D721Med (cell line): ENCODE results near the gene SLC5A2.
A peak's percentile ranks its signal among the peaks of the same experiment; 100 is the strongest.

Experiments
- DNase-seq: peaks from one replicate; pipeline ENCODE4 v3.0.0; 2011; ENCODE audit warnings: low spot score; ENCODE audit not compliant: insufficient read length
- FAIRE-seq: peaks from 2 replicates; lab custom pipeline; 2011; peaks lifted over from hg19 to GRCh38; lab: Jason Lieb, UNC
- TF ChIP-seq, protein P1 (sequence below): IDR thresholded peaks from 2 replicates; pipeline ENCODE4 v1.5.1; 2012; ENCODE audit warnings: mild to moderate bottlenecking, control low read depth; ENCODE audit not compliant: insufficient read depth; ENCODE audit errors: missing control alignments

Gene SLC5A2

DNA sequence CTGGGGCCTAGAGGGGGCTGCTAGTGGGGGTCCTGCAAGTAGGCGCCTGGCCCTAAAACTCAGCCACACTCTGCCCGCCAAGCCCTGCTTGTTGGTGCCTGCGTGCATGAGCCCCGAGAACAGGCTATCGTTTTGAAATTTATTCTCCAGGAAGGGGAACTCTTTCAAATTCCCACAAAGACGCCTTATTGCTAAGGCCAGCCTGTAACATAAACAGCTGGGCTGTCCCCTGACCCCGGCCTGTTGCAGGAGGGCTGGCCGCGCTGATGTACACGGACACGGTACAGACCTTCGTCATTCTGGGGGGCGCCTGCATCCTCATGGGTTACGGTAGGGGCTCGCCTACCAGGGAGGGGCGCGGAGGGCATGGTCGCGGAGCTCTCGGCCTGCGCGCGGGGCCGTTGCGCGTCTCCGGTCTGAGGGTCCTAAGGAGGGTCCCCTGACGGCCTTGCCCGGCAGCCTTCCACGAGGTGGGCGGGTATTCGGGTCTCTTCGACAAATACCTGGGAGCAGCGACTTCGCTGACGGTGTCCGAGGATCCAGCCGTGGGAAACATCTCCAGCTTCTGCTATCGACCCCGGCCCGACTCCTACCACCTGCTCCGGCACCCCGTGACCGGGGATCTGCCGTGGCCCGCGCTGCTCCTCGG lies 4.3 kb downstream of the SLC5A2 start:
- TF ChIP-seq, protein P1, sequence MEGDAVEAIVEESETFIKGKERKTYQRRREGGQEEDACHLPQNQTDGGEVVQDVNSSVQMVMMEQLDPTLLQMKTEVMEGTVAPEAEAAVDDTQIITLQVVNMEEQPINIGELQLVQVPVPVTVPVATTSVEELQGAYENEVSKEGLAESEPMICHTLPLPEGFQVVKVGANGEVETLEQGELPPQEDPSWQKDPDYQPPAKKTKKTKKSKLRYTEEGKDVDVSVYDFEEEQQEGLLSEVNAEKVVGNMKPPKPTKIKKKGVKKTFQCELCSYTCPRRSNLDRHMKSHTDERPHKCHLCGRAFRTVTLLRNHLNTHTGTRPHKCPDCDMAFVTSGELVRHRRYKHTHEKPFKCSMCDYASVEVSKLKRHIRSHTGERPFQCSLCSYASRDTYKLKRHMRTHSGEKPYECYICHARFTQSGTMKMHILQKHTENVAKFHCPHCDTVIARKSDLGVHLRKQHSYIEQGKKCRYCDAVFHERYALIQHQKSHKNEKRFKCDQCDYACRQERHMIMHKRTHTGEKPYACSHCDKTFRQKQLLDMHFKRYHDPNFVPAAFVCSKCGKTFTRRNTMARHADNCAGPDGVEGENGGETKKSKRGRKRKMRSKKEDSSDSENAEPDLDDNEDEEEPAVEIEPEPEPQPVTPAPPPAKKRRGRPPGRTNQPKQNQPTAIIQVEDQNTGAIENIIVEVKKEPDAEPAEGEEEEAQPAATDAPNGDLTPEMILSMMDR: no peak
- DNase-seq: no peak
- no peak for FAIRE-seq

GRCh38 chr16:31487720-31488467 lies 5.0 kb downstream of the SLC5A2 start:
- FAIRE-seq (no peak), DNase-seq (peak; percentile 95)
- TF ChIP-seq, protein P1: no peak

DNA sequence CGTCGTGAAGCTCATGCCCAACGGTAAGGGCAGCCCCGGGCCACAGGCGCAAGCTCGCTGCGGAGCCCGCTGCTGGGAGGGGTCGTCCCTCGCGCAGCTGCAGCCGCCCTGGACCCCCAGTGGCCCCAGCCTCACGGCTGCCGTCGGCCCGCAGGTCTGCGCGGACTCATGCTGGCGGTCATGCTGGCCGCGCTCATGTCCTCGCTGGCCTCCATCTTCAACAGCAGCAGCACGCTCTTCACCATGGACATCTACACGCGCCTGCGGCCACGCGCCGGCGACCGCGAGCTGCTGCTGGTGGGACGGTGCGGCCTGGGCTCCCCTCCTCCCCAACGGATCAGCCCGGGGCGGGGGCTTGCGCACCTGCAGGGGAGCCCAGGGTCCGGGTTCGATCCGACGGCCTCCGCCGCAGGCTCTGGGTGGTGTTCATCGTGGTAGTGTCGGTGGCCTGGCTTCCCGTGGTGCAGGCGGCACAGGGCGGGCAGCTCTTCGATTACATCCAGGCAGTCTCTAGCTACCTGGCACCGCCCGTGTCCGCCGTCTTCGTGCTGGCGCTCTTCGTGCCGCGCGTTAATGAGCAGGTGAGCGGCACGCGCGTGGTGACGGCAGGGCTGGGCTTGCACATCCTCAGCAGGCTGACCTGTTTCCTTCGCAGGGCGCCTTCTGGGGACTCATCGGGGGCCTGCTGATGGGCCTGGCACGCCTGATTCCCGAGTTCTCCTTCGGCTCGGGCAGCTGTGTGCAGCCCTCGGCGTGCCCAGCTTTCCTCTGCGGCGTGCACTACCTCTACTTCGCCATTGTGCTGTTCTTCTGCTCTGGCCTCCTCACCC lies 5.8 kb downstream of the SLC5A2 start:
- DNase-seq (no peak), FAIRE-seq (no peak)

DNA sequence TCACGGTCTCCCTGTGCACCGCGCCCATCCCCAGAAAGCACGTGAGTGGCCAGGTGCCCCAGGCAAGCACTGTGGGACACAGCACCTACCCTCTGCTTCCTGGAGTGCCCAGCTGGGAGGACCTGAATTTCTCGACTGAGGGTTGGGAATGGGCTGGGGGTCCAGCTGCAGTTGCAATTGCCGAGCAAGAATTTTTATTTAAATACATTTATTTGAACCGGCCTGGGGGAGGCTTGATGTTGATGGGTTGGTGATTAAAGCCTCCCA lies 6.3 kb downstream of the SLC5A2 start:
- DNase-seq: no peak
- TF ChIP-seq, protein P1: no peak
- no peak for FAIRE-seq

More for the DNA sequence above, 5.8 kb downstream of the SLC5A2 start:
- TF ChIP-seq, protein P1: no peak

- TF ChIP-seq, protein P1: no peak
- FAIRE-seq: no peak
- DNase-seq: no peak
These were observed 7.0 kb downstream of the SLC5A2 start for GRCh38 chr16:31489616-31490584.

DNA sequence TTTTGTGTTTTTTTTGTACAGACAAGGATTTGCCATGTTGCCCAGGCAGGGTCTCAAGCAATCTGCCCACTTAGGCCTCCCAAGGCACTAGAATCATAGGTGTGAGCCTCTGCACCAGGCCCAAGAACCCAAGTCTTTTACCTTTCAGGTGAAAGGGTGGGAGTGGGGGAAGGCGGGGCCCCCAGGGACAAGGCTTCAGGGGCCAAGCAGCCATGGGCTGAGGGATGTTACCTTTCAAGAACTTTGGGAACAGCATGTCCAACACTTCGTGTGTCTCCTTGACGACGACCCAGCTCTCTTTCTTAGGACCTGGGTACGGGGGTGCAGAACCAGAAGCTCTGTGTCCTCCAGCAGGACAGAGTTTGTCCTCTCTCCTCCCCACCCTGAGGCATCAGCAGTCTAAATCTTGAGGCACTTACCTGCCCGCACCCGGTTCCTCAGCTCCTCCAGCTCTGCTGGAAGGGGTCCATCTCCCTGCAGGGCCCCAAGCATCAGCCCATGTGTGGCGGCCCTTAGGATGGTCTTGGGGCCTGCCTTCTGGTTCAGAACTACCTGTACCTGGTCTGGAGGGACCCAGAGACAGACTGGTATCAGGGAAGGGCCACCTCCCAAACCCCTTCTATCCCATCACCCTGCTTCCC lies 9.0 kb downstream of the SLC5A2 start:
- TF ChIP-seq, protein P1: no peak
- DNase-seq: no peak
- FAIRE-seq: no peak
